Right lung (tissue), 5 donors: ENCODE results near the gene CDX1. TPM values are rescaled to one million over a fixed set of nuclear protein-coding genes. Genes with fewer than 3 reads are reported as not detected.

ENCODE experiments used
- DNase-seq, 2 donors: peaks; one replicate each; pipeline ENCODE4 v3.0.0-alpha.2; 2013
- polyA plus RNA-seq, 5 donors: library from polyadenylated mRNA; unstranded; fragments of 120-200 nt; gene quantifications; one replicate each; pipeline versions ENCODE4 v1.2.1 to v1.2.3, GENCODE V29; 2013; ENCODE audit warnings: inconsistent platforms in 1 of 5, low replicate concordance in 1 of 5; ENCODE audit not compliant: insufficient read length in 5 of 5, insufficient read depth in 1 of 5

The CDX1 gene
- polyA plus RNA-seq, 5 donors, result 0.13 to 0.66 (median 0.39) TPM

DNA sequence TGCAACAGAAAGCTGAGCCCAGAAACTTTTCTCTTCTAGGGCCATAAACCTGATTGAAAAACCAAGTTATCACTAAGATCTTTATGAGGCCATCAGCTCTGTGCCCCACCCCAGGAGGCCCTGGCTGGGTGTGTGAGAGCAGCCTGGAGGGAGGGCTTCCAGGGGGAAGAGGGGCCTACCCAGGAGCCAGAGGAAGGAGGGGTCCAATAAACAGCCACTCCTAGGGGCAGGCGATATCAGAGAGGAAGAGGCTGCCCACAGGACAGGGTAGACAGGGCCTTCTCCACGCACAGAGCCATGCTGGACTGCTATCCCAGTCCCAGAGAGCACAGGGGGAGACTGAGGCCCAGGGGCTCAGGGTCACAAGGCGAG is 4.5 kb upstream of the CDX1 start:
- DNase-seq, result no peak

DNA sequence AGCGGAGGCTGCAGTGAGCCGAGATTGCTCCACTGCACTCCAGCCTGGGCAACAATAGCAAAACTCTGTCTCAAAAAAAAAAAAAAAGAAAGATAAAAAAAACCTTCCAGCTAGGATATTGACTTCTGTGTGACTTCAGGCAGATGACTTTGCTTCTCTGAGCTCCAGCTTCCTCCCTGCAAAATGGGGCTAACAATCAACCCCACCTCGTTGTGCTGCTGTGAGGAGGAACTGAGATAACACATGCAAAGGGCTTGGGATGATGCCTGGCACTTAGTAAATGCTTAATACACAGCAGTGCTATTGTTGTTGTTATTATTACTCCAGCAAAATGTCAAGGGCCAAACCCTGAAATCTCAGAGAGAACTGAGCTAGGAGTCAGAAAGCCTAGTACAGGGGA is 3.5 kb upstream of the CDX1 start:
- DNase-seq, result no peak

DNA sequence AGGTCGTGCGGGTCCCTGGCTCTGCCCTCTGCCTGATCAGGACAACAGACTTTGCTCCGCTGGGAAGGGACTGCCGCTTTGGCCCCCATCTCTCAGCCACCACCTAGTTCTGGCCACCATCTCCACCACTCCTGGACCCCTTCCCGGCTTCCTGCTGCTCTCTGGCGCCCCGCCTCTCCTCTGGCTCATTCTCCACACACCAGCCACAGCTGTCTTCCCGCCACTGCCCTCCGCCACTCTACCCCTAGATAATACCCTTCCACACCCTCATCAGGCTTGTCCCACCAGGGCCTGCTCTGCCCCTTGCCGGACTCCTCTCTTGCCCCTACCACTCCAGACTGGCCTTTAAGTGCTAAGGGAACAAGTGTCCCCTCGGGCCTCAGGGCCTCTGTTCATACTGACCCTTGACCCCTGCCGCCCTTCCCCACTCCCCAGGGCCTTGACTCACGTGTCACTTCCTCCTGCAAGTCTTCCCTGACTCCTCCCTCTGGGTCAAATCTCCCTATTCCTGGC is 3.0 kb upstream of the CDX1 start:
- DNase-seq, result peak in 1 of 2 donors; percentile 77

DNA sequence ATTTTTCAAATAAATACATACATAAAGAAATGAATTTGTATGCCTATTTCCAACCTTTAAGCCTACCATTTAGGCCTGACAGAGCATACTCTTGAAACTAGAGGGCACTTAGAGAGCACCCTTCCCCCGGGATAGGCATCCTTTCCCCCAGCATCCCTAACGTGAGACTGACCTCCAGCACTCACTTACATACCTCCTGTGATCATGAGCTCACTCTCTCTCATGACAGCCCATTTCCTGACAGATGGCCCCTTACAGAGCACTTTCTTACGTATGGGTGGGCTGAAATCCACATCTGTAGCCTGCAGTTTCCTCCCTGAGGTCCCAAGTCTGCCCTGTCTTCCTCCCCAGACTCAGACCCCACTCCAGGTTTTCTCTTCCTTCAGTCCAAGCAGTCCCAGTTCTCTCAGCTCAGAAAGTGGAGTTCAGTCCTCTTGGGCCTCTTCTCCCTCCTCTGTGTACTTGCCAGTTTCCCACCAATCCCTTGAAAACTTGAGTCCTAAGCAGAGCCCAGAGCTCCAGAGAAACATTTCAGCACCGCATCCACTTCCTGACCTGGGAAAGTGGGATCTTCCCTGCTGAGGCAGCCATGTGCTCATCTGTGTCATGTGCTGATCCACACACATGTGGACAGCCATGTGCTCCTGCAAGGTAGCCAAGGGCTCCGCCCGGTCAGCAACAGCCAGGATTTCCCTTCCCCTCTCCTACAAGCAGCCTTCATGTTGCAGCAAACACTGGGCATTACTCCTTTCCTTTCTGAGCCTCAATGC is 2.2 kb upstream of the CDX1 start:
- no peak for DNase-seq

DNA sequence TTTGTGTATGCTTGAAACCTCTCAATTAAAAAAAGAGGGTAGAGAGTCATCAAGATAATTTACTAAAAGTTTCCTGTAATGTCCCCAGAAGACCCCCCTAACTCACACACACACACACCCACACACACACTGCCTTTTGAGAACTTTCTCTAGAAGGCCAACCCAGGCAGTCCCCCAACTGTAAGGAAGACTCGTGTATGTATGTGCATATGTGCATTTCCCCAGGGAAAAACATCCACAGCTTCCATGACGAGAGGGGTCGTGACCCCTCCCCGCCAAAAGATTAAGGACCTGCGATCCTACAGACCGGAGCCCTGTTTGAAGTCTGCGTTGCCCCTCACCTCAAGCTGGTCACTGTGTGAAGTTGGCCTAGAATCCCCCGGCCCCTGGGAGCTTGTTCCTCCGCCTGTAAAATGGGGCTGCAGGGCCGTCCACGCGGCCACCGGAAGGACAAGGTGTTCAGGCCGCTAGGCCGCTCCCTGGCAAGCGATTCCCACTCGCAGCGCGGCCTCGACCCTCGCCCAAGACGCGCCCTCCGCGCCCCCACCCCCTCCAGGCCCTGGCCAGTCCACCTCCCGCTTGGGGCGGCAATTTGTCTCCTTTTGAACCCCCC is 435 bp upstream of the CDX1 start:
- DNase-seq, result no peak

DNA sequence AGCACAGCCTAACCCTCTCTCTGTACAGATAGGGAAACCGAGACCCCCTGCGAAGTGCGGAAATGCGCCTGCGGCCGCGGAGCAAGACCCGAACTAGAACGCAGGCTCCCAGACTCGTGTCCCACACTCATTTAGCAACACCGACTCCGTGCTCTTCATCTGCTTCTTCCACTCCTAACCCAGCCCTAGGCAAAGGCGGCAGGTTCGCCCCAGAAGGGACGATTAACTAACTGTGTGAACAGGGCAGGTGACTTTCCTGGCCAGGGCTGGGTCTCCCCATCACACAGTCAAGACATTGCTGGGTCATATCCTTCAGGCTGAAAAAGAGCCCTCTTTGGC is 903 bp downstream of the CDX1 start:
- no peak for DNase-seq

DNA sequence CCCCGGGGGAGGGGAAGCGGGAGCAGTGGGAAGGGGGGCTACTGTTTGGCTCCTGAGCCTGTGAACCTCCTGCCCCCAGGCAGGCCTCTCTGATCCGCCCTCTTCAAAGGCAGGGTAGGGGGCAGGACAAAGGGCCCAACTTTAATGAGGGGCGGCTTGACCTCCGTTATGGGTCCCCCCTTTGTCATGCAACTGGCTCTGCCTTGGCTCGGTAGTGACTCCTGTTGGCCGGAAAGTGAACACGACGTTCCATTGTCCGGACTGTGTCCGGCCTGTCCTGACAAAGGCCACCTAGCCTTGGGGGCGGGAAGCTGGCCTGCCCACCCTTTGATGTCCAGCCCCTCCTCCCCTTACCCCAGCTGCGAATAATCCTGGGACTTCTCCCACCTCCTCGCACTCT is 1.3 kb downstream of the CDX1 start:
- no peak for DNase-seq

DNA sequence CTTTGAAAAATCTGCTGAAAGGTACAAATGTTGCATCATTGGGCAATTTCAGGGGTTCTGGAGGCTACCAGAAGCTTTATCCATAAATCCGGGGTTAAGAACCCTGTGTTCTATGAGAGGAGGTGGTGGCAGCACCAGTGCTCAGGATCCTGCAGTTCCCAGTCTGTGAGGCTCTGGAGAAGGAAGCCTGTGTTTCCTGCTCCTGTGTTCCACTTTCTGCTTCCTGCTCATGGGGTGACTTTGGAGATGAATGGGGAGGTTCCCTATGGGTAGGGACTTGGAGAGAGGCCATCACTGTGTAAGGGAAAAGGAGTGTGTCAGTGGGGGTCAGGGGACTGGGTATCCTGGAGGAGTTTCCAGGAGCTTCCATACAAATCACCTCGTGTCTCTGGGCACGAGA is 2.3 kb downstream of the CDX1 start:
- DNase-seq, result no peak

DNA sequence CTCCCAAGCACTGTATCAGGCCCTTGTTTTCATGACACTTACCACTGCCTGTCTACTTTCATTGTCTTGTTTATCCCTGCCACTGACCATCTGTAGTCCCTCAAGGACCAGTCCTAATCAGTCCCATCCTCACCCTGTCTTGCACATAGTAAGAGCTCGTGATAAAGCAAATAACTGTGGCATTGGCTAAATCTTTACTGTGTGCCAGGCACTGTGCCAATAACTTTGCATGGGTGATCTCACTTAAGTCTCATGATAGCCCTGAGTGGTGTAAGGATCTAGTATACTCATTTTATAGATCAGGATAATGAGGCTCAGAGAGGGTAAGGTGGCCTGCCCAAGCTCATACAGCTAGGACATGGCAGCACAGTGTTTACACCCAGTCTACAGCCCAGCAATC is 5.6 kb downstream of the CDX1 start:
- DNase-seq, result no peak

DNA sequence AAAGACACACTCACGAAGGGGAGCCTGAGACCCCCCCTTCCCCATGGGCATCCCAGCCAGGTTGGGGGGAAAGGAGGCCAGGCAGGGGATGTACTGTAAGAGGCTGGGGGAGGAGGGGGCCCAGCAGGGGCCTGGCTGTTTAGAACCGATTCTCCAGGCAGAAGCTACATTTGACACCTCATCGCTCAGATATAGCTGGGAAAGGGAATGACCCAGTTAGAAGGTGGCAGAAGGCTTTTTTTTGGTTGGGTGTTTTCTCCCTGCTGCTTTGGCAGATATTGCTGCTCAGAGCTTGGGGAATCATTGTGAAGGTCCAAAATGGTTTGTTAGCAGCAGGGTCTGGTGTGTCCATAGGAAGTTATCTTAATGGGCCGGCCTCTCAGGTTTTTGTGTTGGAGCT is 6.0 kb downstream of the CDX1 start:
- no peak for DNase-seq

DNA sequence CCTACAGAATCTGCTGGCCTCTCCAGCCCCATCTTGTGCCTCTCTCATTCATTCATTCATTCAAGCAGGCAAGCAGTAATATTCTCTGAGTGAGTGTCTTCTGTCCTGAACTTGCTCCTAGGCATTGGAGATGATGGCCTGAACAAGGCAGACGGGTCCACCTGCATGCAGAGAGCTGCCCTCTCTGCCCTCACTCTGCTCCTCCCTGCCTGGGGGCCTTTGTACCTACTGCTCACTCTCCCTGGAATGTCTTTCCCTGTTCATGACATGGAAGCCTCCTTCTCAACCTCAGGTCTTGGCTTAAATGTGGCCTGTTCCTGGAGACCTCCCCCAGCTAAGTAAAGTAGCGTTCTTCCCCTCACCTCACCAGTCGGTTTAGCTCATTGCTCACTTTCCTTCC is 6.6 kb downstream of the CDX1 start:
- no peak for DNase-seq

DNA sequence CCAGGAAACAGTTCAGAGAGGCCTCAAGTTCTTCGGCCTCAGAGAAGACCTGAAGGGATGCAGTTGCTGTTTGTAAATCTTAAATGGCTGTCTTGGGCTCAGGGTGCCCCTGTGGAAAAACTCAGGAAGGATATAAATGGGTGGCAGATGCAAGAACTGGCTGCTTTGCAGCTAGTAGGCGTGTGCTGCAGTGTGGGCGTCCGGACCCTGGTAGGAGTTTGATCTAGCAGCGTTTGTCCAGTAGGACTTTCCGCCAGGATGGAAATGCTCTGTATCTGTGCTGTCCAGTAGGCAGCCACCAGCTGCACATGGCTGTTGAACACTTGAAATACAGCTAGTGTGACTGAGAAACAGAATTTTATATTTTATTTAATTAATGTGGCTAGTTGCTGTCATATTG is 7.7 kb downstream of the CDX1 start:
- no peak for DNase-seq

DNA sequence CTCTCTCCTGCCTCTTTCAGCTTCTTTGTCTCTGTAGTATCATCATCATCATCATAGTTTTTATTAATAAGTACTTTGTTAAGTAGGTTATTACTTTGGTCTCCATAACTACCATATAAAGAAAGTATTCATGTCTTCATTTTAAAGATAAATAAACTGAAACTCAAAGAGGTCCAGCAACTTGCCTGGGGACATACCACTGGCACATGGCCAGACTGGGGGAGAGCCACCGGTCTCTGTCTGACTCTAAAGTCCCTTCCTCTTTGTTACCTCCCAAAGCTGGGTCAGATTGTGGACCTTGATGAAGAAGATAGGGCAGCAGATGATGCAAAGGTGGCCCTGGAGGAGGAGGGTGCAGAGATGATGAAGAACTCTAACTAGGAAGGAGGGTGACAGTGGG is 8.5 kb downstream of the CDX1 start:
- no peak for DNase-seq

DNA sequence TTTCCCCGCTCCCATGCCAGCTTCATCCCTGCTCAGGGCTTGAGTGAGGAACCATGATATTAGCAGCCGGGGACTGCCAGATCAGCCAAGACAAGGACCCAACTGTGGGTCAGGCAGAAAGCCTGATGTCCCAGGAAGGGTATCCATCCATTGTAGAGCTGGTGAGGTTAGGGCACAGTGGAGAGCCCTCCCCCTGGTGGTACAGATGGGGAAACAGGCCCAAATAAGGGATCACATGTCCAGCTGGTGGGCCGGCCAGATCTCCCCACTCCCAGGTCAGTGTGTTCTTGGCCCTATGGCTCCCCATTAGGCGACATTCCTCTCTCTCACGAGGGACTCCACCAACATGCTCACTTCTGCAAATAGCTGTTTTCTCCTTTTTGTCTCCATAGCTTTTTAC is 9.0 kb downstream of the CDX1 start:
- no peak for DNase-seq

DNA sequence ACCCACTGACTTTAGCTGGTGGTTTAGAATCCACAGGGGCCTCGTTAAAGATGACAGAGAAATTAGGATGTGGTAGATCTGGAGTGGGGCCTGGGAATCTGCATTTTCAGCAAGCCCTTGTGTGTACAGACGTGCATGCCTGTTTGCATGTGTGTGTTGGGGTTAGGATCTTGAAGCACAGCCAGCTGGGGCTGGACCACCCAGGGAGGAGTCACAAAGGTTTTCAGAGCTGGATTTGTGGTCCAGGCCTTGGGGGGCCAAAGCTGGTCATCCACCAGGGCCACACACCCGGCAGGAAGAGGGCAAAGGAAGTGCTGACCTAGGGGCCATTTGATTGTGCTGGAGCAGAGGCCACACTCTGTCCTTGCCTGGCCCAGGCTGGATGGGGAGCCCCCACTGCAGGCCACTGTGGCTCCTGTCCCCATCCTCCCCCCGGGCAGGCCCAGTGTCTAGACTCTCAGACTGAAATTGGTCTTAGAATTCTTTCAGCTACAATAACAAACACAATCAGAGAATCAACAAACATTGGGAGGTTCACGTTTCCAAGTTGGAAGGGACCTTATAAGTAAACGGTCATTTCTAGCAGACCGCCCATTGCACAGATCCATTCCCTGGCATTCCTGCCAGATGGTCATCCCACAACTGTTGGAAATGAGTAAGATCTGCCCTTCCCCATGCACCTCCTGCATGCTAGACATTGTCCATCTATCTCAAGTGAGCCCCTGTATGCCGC is 10.3 kb downstream of the CDX1 start:
- DNase-seq, result no peak

DNA sequence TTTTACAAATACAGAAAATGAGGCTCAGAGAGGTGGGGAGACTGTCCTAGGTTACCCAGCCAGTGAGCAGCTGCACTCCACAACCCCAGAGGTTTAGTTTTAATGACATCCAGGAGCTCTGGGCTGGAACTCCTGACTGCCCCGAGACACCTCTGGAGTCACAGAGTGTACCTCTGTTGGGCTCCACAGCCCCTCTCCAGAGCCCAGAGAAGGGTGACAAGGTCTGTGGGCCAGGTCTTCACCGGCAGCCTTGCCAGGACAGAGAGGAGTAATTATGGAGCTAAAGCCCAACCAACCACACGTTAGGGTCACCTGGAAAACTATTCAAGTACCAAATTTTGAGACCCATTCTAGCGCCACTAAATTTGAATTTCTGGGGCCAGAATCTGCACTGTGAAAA is 11.1 kb downstream of the CDX1 start:
- no peak for DNase-seq

DNA sequence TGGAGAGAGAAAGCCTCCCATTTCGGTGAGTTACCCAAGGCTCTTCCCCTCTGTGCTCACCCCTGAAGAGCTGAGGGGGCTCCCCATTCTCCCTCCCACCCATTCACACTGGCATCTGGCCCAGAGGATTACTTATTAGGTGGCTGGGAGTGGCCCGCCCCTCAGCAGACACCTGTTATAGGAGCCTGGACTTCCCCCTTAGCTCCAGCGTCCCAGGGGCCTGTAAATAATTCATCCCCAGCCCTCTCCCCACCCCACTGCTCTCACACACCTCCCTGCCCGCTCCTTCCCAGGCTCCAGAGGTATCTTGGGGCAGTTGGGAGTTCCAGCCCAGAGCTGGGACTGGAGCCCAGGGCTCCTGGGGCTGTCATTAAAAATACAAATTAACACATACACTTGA is 11.7 kb downstream of the CDX1 start:
- DNase-seq, result no peak

DNA sequence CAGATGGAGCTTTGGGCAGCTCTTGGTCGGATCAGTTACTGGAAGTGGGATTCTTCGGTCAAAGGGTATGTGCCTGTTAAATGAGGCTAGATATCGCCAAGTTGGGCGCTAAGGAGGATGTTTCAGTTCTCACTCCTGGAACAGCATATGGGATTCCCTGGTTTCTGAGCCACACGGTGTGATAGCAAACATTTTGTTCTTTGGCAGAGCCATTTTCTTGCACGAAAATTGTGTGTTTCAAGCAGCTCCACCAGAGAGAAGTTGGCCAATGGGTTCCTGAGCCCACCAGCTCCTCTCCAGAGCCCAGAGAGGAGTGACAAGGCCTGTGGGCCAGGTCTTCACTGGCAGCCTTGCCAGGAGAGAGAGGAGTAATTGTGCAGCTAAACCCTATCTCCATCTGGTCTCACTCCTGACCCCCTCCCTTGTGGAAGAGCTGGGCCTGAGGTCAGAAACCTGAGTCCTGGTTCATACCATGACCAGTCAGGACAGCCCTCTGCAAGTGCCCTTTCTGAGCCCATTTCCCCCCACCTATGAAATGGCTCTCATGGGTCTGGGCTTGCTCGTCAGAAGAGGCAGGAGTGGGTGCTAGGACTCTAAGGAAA is 12.5 kb downstream of the CDX1 start:
- no peak for DNase-seq

DNA sequence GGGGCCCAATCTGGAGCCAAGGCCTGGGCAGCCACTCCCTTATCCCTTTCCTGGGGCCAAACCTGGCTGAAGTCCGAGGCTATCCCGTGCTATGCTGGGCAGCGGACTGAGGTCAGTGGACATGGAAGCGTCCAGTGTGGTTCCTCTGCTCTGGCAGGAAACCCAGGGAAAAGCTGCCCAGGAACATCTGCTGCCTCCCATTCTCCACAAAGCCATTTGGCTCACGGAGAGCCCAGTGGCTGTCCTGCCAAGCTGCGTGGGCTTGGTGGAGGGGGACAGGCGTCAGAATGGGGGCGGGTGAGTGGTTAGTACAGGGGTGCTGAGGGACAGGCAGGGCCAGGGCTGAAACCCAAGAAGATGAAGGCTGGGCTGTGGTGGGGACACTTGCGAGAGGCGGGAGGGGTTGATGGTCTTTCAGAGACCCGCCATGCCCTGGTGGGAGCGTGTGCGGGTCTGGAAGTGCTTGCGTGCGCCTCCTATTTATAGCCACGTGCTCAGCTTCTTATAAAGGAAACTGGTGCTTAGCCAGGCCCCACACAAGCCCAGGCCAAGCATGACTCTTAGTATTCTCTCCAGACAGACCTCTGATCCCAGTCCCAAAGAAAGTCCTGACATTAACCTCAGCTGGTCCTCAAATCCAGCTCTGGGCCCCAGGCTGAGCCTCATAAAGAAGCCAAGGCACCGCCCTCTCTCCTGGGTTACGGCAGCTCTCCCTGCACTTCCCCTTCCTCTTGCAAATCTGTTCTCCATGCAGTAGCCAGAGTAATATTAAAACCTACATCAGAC is 13.9 kb downstream of the CDX1 start:
- peak; percentile 65 to 67 for DNase-seq

DNA sequence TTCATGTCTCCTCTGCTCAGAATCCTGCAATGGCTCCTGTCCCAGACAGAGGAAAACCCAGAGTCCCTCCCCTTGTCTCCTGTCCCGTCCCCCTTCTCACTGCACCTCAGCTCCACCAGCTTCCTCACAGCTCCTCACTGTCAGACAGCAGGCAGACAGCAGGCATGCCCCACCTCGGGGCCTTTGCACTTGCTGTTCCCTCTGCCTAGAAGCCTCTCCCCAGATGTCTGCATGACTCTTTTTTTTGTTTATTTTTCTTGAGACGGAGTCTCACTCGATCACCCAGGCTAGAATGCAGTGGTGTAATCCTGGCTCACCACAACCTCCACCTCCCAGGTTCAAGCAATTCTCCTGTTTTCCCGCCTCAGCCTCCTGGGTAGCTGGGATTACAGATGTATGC is 14.4 kb downstream of the CDX1 start:
- DNase-seq, result no peak

DNA sequence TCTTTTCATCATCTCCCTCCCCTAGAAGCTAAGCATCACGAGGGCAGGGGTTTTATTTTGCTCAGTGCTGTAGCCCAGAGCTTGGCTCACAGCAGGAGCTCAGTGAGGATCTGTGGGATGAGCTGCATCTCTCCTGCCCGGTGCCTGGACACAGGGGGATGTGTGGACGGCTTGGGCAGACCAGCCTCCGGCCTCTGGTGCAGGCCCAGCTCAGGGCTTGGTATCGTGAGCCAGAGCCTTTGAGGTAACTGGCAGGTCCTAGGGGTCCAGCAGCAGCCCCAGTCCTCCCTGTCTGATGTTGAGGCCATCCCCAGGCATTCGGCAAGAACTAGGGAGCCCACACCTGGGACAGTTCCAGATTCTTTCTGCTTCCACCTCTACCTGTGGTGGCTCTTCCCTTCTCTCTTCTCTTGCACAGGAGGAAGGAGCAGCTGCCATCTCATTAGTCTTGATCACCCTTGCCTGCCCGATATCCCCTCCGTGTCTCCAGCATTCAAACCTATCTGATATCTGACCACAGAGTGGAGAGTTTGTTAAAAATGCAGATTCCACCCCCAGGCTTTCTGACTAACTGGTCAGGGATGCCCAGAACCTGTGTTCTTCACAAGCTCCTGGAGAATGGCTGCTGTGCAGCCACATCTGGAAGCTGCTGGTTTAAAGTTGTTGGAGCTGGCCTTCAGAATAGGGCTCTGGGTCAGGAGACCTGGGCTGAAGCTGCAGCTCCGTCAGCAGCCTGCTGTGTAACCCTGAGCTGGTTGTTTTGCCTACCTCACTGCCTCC is 15.4 kb downstream of the CDX1 start:
- DNase-seq, result no peak
